ENCODE measurements around the gene MIEN1. TPM values are rescaled to one million over a fixed set of nuclear protein-coding genes. Genes with fewer than 3 reads are reported as not detected.

The MIEN1 gene
- total RNA-seq, 1 donor from 2014 or later, result 38.9 TPM

GRCh38 chr17:39742126-39742855 lies 12.0 kb upstream of the MIEN1 start:
- H3K27me3 Mint-ChIP-seq (ENCODE audit: low read depth, unreplicated experiment), result peaks cover 9% of the 10 kb centered on the region
- FAIRE-seq, result no peak
- no peak overlapping the region for H3K27ac Mint-ChIP-seq (ENCODE audit: unreplicated experiment)
- H3K36me3 ChIP-seq (ENCODE audit: insufficient read depth, low read length), result no peaks in the 10 kb centered on the region
- no peaks in the 10 kb centered on the region for H3K9me3 ChIP-seq (ENCODE audit: insufficient read depth, low read depth, low read length)
- H3K4me1 ChIP-seq (ENCODE audit: insufficient read depth, low read length), result peaks cover 25% of the 10 kb centered on the region
- H3K4me1 Mint-ChIP-seq (ENCODE audit: low read depth, unreplicated experiment), result peaks cover 12% of the 10 kb centered on the region
- H3K9ac ChIP-seq (ENCODE audit: low read length), result no peak overlapping the region
- no peak overlapping the region for H3K4me3 Mint-ChIP-seq (ENCODE audit: unreplicated experiment)
- no peaks in the 10 kb centered on the region for H3K36me3 Mint-ChIP-seq (ENCODE audit: low read depth, unreplicated experiment)
- H2AFZ ChIP-seq (ENCODE audit: low read depth, low read length), result no peak overlapping the region
- H3K27me3 ChIP-seq (ENCODE audit: insufficient read depth, low read length), result peaks cover 9% of the 10 kb centered on the region
- H3K79me2 ChIP-seq (ENCODE audit: insufficient read depth, low read length), result no peaks in the 10 kb centered on the region
- no peak overlapping the region for H3K4me3 ChIP-seq (ENCODE audit: insufficient read depth, low read depth, low read length)
- H4K20me1 ChIP-seq (ENCODE audit: insufficient read depth, low read length), result no peaks in the 10 kb centered on the region
- no peak for TF ChIP-seq EZH2 (IDR thresholded peaks at IDR 0.05; ENCODE audit: insufficient read depth, low read length)
- no peak for TF ChIP-seq CTCF (IDR thresholded peaks at IDR 0.05; ENCODE audit: insufficient read depth, low read depth, low read length)
- DNase-seq (ENCODE audit: low read depth), result no peak
- no peaks in the 10 kb centered on the region for H3K9me3 Mint-ChIP-seq (ENCODE audit: unreplicated experiment)
- H3K27ac ChIP-seq (ENCODE audit: low read depth, low read length), result no peak overlapping the region
- no peak overlapping the region for H3K4me2 ChIP-seq (ENCODE audit: low read length)

GRCh38 chr17:39740357-39741111 lies 10.2 kb upstream of the MIEN1 start:
- H3K79me2 ChIP-seq (ENCODE audit: insufficient read depth, low read length), result no peaks in the 10 kb centered on the region
- DNase-seq (ENCODE audit: low read depth) (no peak), FAIRE-seq (no peak)
- H2AFZ ChIP-seq (ENCODE audit: low read depth, low read length), result peak overlapping the region; percentile 75
- no peaks in the 10 kb centered on the region for H4K20me1 ChIP-seq (ENCODE audit: insufficient read depth, low read length)
- H3K27me3 Mint-ChIP-seq (ENCODE audit: low read depth, unreplicated experiment), result peaks cover 15% of the 10 kb centered on the region
- H3K4me3 Mint-ChIP-seq (ENCODE audit: unreplicated experiment), result no peak overlapping the region
- no peak overlapping the region for H3K27ac ChIP-seq (ENCODE audit: low read depth, low read length)
- H3K4me1 Mint-ChIP-seq (ENCODE audit: low read depth, unreplicated experiment), result peaks cover 15% of the 10 kb centered on the region
- no peak overlapping the region for H3K4me3 ChIP-seq (ENCODE audit: insufficient read depth, low read depth, low read length)
- H3K27me3 ChIP-seq (ENCODE audit: insufficient read depth, low read length), result peaks cover 9% of the 10 kb centered on the region
- no peaks in the 10 kb centered on the region for H3K36me3 ChIP-seq (ENCODE audit: insufficient read depth, low read length)
- no peaks in the 10 kb centered on the region for H3K9me3 ChIP-seq (ENCODE audit: insufficient read depth, low read depth, low read length)
- H3K4me2 ChIP-seq (ENCODE audit: low read length), result peak overlapping the region; percentile 76
- peak overlapping the region; percentile 20 for H3K9ac ChIP-seq (ENCODE audit: low read length)
- peak overlapping the region; percentile 93 for H3K27ac Mint-ChIP-seq (ENCODE audit: unreplicated experiment)
- H3K9me3 Mint-ChIP-seq (ENCODE audit: unreplicated experiment), result no peaks in the 10 kb centered on the region
- peaks cover 3% of the 10 kb centered on the region for H3K36me3 Mint-ChIP-seq (ENCODE audit: low read depth, unreplicated experiment)
- H3K4me1 ChIP-seq (ENCODE audit: insufficient read depth, low read length), result peaks cover 25% of the 10 kb centered on the region
- TF ChIP-seq CTCF (IDR thresholded peaks at IDR 0.05; ENCODE audit: insufficient read depth, low read depth, low read length), result no peak
- TF ChIP-seq EZH2 (IDR thresholded peaks at IDR 0.05; ENCODE audit: insufficient read depth, low read length), result no peak
